HEK293 (cell line): ENCODE data around the gene TRNP1.
A peak's percentile ranks its signal among the peaks of the same experiment; 100 is the strongest.

Source experiments
- CTCF ChIA-PET: fragments of 350-600 bp; formaldehyde crosslinking; extraction: SDS; loops from one replicate; lab custom pipeline; 2021; ENCODE audit warnings: antibody characterized with exemption; lab: Yijun Ruan, JAX
- POLR2A ChIA-PET: fragments of 300-600 bp; formaldehyde crosslinking; extraction: SDS; loops from one replicate; lab custom pipeline; 2020; ENCODE audit warnings: antibody characterized with exemption, inconsistent platforms; lab: Yijun Ruan, JAX
- H3K27ac ChIP-seq: fragments of 200-500 bp; sonication (Bioruptor generic); 2 replicates; pipeline ENCODE4 v1.5.1; 2014; ENCODE audit warnings: low read depth, low read length, control low read depth, inconsistent platforms; ENCODE audit errors: extremely low read depth
- H3K36me3 ChIP-seq, 2 experiments: fragments of 200-500 bp in 1 of 2; sonication (Bioruptor generic) in 1 of 2; 1 replicate in 1 of 2; 2 replicates in 1 of 2; pipeline ENCODE4 v1.5.1; 2014 to 2017; ENCODE audit warnings: inconsistent platforms in 2 of 2, low read length in 2 of 2; ENCODE audit not compliant: control insufficient read depth in 2 of 2, insufficient read depth in 1 of 2
- H3K4me1 ChIP-seq: fragments of 200-500 bp; sonication (Bioruptor generic); 2 replicates; pipeline ENCODE4 v1.5.1; 2014; ENCODE audit warnings: mild to moderate bottlenecking, low read length, inconsistent platforms; ENCODE audit not compliant: control insufficient read depth, insufficient read depth
- H3K4me3 ChIP-seq: 2 replicates; pipeline ENCODE4 v1.5.1; 2011; ENCODE audit warnings: low read depth, mild to moderate bottlenecking, control low read depth, low read length, moderate library complexity
- H3K9me3 ChIP-seq: fragments of 200-500 bp; sonication (Bioruptor generic); 2 replicates; pipeline ENCODE4 v1.5.1; 2014; ENCODE audit warnings: low read depth, low read length, inconsistent platforms; ENCODE audit not compliant: control insufficient read depth, insufficient read depth
- IKZF3 ChIP-seq: fragments of 450-650 bp; IDR thresholded peaks from 2 replicates; pipeline ENCODE4 v1.5.0; 2018; ENCODE audit warnings: missing biosample characterization, mild to moderate bottlenecking, missing genetic modification characterization, moderate library complexity
- INSM2 ChIP-seq: fragments of 450-650 bp; formaldehyde crosslinking; IDR thresholded peaks from 2 replicates; pipeline ENCODE4 v1.5.1; 2016; ENCODE audit warnings: missing biosample characterization, missing genetic modification characterization
- KLF1 ChIP-seq: fragments of 450-650 bp; formaldehyde crosslinking; IDR thresholded peaks from 2 replicates; pipeline ENCODE4 v1.5.1; 2016; ENCODE audit warnings: missing biosample characterization, missing genetic modification characterization
- SALL2 ChIP-seq: fragments of 450-650 bp; formaldehyde crosslinking; IDR thresholded peaks from 2 replicates; pipeline ENCODE4 v1.5.0; 2017; ENCODE audit warnings: missing biosample characterization, mild to moderate bottlenecking, missing genetic modification characterization, borderline replicate concordance
- SCRT1 ChIP-seq: fragments of 450-650 bp; formaldehyde crosslinking; IDR thresholded peaks from 2 replicates; pipeline ENCODE4 v1.5.1; 2016; ENCODE audit warnings: missing biosample characterization, missing genetic modification characterization, borderline replicate concordance
- ZBTB20 ChIP-seq: fragments of 450-650 bp; formaldehyde crosslinking; IDR thresholded peaks from 2 replicates; pipeline ENCODE4 v1.5.1; 2016; ENCODE audit warnings: missing biosample characterization, missing genetic modification characterization
- ZNF174 ChIP-seq: fragments of 450-650 bp; formaldehyde crosslinking; IDR thresholded peaks from 2 replicates; pipeline ENCODE4 v1.5.0; 2017; ENCODE audit warnings: missing biosample characterization, mild to moderate bottlenecking, missing genetic modification characterization
- ZNF19 ChIP-seq: fragments of 450-650 bp; formaldehyde crosslinking; IDR thresholded peaks from 2 replicates; pipeline ENCODE4; 2016; ENCODE audit warnings: missing biosample characterization, missing genetic modification characterization, low read depth
- ZNF214 ChIP-seq: fragments of 450-650 bp; formaldehyde crosslinking; IDR thresholded peaks from 2 replicates; pipeline ENCODE4 v1.5.1; 2017; ENCODE audit warnings: missing biosample characterization, mild to moderate bottlenecking, missing genetic modification characterization, borderline replicate concordance
- ZNF324 ChIP-seq: fragments of 450-650 bp; formaldehyde crosslinking; IDR thresholded peaks from 2 replicates; pipeline ENCODE4 v1.5.1; 2016; ENCODE audit warnings: missing biosample characterization, missing genetic modification characterization
- ZNF433 ChIP-seq: fragments of 450-650 bp; formaldehyde crosslinking; IDR thresholded peaks from 2 replicates; pipeline ENCODE4 v1.5.1; 2016; ENCODE audit warnings: missing biosample characterization, missing genetic modification characterization, low read depth
- ZNF621 ChIP-seq: fragments of 450-650 bp; formaldehyde crosslinking; IDR thresholded peaks from 2 replicates; pipeline ENCODE4 v1.5.1; 2017; ENCODE audit warnings: missing biosample characterization, missing genetic modification characterization
- ZNF660 ChIP-seq: fragments of 450-650 bp; IDR thresholded peaks from 2 replicates; pipeline ENCODE4 v1.5.1; 2018; ENCODE audit warnings: missing biosample characterization, mild to moderate bottlenecking, missing genetic modification characterization
- ZNF664 ChIP-seq: fragments of 450-650 bp; formaldehyde crosslinking; IDR thresholded peaks from 2 replicates; pipeline ENCODE4 v1.5.1; 2016; ENCODE audit warnings: missing biosample characterization, missing genetic modification characterization
- ZNF692 ChIP-seq: fragments of 450-650 bp; formaldehyde crosslinking; IDR thresholded peaks from 2 replicates; pipeline ENCODE4 v1.5.1; 2016; ENCODE audit warnings: missing biosample characterization, missing genetic modification characterization
- ZNF707 ChIP-seq: fragments of 450-650 bp; formaldehyde crosslinking; IDR thresholded peaks from 2 replicates; pipeline ENCODE4 v1.5.1; 2016; ENCODE audit warnings: missing biosample characterization, missing genetic modification characterization
- ZNF791 ChIP-seq: fragments of 450-650 bp; formaldehyde crosslinking; IDR thresholded peaks from 2 replicates; pipeline ENCODE4 v1.5.1; 2016; ENCODE audit warnings: missing biosample characterization, missing genetic modification characterization
- ZNF837 ChIP-seq: fragments of 450-650 bp; formaldehyde crosslinking; IDR thresholded peaks from 2 replicates; pipeline ENCODE4 v1.5.1; 2016; ENCODE audit warnings: missing biosample characterization, missing genetic modification characterization

TRNP1 gene

GRCh38 chr1:27011976-27012563 lies 18.6 kb downstream of the TRNP1 start:
- Histone ChIP-seq H3K27ac (no peak overlapping the region), H3K4me1 (no peaks in the 10 kb centered on the region)
- CTCF ChIA-PET = interaction anchor here (0.7 to 1.9 kb wide), 2 partner anchors 14 to 34 kb away, joined by 7 read pairs; no protein-coding TSS in a partner anchor

DNA sequence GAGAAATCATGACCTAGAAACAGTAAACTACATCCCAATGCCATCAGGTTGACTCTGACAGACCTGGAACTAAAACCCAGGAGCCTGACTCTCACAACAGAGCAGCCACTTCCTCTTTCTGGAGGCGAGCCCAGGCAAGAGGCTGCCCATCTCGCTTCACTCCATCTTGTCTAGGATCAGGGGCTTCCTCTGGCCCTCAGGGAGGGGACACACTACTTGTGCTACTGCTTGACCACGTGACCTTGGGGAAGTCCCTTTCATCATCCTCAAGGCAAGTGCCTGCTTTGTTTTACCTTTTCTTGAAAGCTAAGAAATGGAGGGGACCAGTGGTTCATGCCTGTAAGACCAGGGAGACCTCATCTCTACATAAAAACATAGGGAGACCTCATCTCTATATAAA lies 21.8 kb downstream of the TRNP1 start:
- ChIA-PET CTCF (interaction anchor here (1.0 to 1.3 kb wide), 2 partner anchors 10 to 29 kb away, joined by 3 to 6 read pairs; no protein-coding TSS in a partner anchor), POLR2A (no interaction called here)
- H3K4me3 ChIP-seq = no peak overlapping the region
- H3K9me3 ChIP-seq = no peaks in the 10 kb centered on the region
- H3K27ac ChIP-seq = no peak overlapping the region
- no peaks in the 10 kb centered on the region for H3K36me3 ChIP-seq
- H3K4me1 ChIP-seq = no peaks in the 10 kb centered on the region
- TF ChIP-seq SALL2 = no peak
- no peak for TF ChIP-seq ZNF707 (tag by site-specific recombination)
- no peak for TF ChIP-seq ZNF324 (tag by site-specific recombination)
- no peak for TF ChIP-seq ZNF692 (tag by site-specific recombination)
- no peak for TF ChIP-seq ZNF621 (tag by site-specific recombination)
- no peak for TF ChIP-seq INSM2 (tag by site-specific recombination)
- TF ChIP-seq ZNF791 = no peak
- no peak for TF ChIP-seq ZNF174
- TF ChIP-seq ZNF433 (tag by site-specific recombination) = no peak

More at GRCh38 chr1:27011976-27012563, 18.6 kb downstream of the TRNP1 start:
- POLR2A ChIA-PET = interaction anchor here (0.6 to 1.6 kb wide), 6 partner anchors 8 to 143 kb away, joined by 3 to 5 read pairs (median 4); partner anchors contain the start of gene SLC9A1
- Histone ChIP-seq H3K9me3 (no peaks in the 10 kb centered on the region), H3K4me3 (no peak overlapping the region)
- 0 out of 2 replicates have a peak, but pooled peaks have one; percentile 23 for TF ChIP-seq IKZF3 (tag by site-specific recombination)
- TF ChIP-seq KLF1 (tag by site-specific recombination) = no peak
- TF ChIP-seq, all 188 proteins: peak for 1
- no peaks in the 10 kb centered on the region for H3K36me3 ChIP-seq

- no peak overlapping the region for H3K27ac ChIP-seq
- CTCF ChIA-PET = interaction anchor here (1.3 kb wide), 1 partner anchor 28 kb away, joined by 6 read pairs; no protein-coding TSS in a partner anchor
- TF ChIP-seq ZBTB20 = no peak
- TF ChIP-seq ZNF19 (tag by site-specific recombination) = no peak
- TF ChIP-seq, all 188 proteins: peak for 0
- no peak overlapping the region for H3K4me3 ChIP-seq
- POLR2A ChIA-PET = no interaction called here
- no peaks in the 10 kb centered on the region for H3K36me3 ChIP-seq
- H3K4me1 ChIP-seq = no peaks in the 10 kb centered on the region
- no peaks in the 10 kb centered on the region for H3K9me3 ChIP-seq
Observed at GRCh38 chr1:27016376-27016775, 22.9 kb downstream of the TRNP1 start.

DNA sequence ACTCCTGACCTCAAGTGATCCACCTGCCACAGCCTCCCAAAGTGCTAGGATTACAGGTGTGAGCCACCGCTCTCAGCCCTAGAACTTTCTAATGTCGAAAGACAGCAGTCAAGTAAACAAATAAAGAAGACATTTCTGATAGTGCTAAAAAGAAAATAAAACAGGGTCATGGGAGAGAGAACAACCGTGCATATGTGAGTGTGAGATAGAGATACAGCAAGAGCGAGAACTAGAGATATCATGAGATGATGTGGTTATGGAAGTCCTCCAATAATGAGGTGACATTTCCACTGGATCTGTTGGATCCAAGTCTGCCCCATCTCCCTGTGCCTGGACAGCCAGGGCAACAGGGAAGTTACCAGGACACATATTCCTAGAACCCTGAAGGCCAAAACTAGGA lies 23.7 kb downstream of the TRNP1 start:
- TF ChIP-seq ZNF660 (tag by site-specific recombination) = no peak
- no peak for TF ChIP-seq ZNF837
- no peak for TF ChIP-seq SCRT1
- no peak for TF ChIP-seq ZNF214 (tag by site-specific recombination)
- TF ChIP-seq ZNF664 (tag by site-specific recombination) = no peak
- ChIA-PET CTCF (interaction anchor here (2.2 kb wide), 1 partner anchor 28 kb away, joined by 6 read pairs; no protein-coding TSS in a partner anchor), POLR2A (interaction anchor here (0.7 kb wide), 1 partner anchor 95 kb away, joined by 3 read pairs; no protein-coding TSS in a partner anchor)
- H3K9me3 ChIP-seq = no peaks in the 10 kb centered on the region
- H3K27ac ChIP-seq = no peak overlapping the region
- H3K36me3 ChIP-seq = no peaks in the 10 kb centered on the region
- no peaks in the 10 kb centered on the region for H3K4me1 ChIP-seq
- no peak overlapping the region for H3K4me3 ChIP-seq
